Measurements from ENCODE around the gene PTPRS.

PTPRS gene

DNA sequence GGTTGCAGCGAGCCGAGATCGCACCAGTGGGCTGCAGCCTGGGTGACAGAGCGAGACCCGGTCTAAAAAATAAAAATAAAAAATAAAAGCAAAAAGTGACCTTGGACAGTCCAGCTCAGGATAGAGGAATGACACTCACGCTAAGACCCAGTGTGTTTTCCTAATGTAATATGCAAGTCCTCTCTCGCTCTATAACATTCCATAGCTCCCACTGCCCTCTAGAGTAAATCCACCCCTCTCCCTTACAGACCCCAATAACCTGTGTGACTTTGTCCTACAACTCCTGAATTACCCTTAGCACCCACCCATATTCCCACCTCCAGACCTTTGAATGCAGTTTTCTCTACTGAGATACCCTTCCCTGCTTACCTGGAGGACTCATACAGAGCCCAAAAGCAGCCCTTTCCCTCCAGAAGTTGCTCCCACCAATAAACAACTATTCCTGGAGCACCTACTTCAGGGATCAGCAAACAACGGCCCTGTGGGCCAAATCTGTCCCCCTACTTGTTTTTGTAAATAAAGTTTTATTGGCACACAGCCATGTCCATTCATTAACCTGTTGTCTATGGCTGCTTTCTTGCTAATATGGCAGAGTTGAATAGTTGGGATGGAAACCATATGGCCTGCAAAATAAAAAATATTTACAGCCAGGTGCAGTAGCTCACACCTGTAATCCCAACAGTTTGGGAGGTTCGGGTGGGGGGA is 39.8 kb upstream of the PTPRS start:
- no peaks in the 10 kb centered on the region for H3K9me3 ChIP-seq (ENCODE audit: control insufficient read depth, insufficient read depth, low read depth, low read length)
- POLR2A ChIA-PET = no interaction called here
- TF ChIP-seq ZNF157 (tag by site-specific recombination; IDR thresholded peaks at IDR 0.05) = no peak
- TF ChIP-seq KLF9 (tag by site-specific recombination; IDR thresholded peaks at IDR 0.05; ENCODE audit: low read depth) = no peak
- no peak for TF ChIP-seq ZNF211 (tag by site-specific recombination; IDR thresholded peaks at IDR 0.05; ENCODE audit: low read depth)
- TF ChIP-seq ZNF16 (tag by site-specific recombination; IDR thresholded peaks at IDR 0.05; ENCODE audit: low read depth) = peak; percentile 78; the same call in 1 of the 2 replicates
- no peak for TF ChIP-seq ZNF777 (tag by site-specific recombination; IDR thresholded peaks at IDR 0.05; ENCODE audit: borderline replicate concordance)
- TF ChIP-seq ZNF423 (tag by site-specific recombination; IDR thresholded peaks at IDR 0.05) = no peak
- CTCF ChIA-PET = interaction anchor here (0.5 to 0.7 kb wide), 3 partner anchors 12 to 1996 kb away, joined by 3 read pairs; no protein-coding TSS in a partner anchor
- H3K4me3 ChIP-seq (ENCODE audit: low read depth, low read length) = no peak overlapping the region
- H3K36me3 ChIP-seq (ENCODE audit: control insufficient read depth in 2 of 2, insufficient read depth in 1 of 2, low read length in 2 of 2) = no peaks in the 10 kb centered on the region
- H3K27ac ChIP-seq (ENCODE audit: extremely low read depth, low read depth, low read length) = no peak overlapping the region
- no peaks in the 10 kb centered on the region for H3K4me1 ChIP-seq (ENCODE audit: control insufficient read depth, insufficient read depth, low read length)

DNA sequence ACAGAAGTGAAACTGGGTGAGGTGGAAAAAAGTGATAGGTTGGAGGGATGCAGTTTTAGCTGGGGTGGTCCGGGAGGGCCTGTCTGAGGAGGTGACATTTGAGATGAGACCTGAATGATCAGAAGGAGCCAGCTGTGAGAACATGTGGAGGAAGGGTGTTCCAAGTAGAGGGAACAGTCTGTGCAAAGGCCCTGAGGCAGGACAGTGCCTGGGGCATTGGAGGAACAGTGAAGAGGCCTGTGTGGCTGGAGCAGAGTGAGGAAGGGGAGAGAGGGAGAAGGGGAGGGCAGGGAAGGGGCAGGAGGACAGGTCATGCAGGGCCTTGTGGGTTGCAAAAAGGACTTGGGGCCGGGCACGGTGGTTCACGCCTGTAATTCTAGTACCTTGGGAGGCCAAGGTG is 36.3 kb upstream of the PTPRS start:
- no peak overlapping the region for H3K27ac ChIP-seq (ENCODE audit: extremely low read depth, low read depth, low read length)
- ChIA-PET CTCF (interaction anchor here (0.6 to 2.0 kb wide), 11 partner anchors 10 to 330 kb away, joined by 3 to 9 read pairs (median 4); no protein-coding TSS in a partner anchor), POLR2A (interaction anchor here (0.6 kb wide), 1 partner anchor 19 kb away, joined by 3 read pairs; no protein-coding TSS in a partner anchor)
- H3K4me1 ChIP-seq (ENCODE audit: control insufficient read depth, insufficient read depth, low read length) = no peaks in the 10 kb centered on the region
- no peaks in the 10 kb centered on the region for H3K9me3 ChIP-seq (ENCODE audit: control insufficient read depth, insufficient read depth, low read depth, low read length)
- TF ChIP-seq IKZF3 (tag by site-specific recombination; IDR thresholded peaks at IDR 0.05) = no peak
- TF ChIP-seq ZNF623 (tag by site-specific recombination; IDR thresholded peaks at IDR 0.05) = peak; percentile 97
- TF ChIP-seq, protein P1, sequence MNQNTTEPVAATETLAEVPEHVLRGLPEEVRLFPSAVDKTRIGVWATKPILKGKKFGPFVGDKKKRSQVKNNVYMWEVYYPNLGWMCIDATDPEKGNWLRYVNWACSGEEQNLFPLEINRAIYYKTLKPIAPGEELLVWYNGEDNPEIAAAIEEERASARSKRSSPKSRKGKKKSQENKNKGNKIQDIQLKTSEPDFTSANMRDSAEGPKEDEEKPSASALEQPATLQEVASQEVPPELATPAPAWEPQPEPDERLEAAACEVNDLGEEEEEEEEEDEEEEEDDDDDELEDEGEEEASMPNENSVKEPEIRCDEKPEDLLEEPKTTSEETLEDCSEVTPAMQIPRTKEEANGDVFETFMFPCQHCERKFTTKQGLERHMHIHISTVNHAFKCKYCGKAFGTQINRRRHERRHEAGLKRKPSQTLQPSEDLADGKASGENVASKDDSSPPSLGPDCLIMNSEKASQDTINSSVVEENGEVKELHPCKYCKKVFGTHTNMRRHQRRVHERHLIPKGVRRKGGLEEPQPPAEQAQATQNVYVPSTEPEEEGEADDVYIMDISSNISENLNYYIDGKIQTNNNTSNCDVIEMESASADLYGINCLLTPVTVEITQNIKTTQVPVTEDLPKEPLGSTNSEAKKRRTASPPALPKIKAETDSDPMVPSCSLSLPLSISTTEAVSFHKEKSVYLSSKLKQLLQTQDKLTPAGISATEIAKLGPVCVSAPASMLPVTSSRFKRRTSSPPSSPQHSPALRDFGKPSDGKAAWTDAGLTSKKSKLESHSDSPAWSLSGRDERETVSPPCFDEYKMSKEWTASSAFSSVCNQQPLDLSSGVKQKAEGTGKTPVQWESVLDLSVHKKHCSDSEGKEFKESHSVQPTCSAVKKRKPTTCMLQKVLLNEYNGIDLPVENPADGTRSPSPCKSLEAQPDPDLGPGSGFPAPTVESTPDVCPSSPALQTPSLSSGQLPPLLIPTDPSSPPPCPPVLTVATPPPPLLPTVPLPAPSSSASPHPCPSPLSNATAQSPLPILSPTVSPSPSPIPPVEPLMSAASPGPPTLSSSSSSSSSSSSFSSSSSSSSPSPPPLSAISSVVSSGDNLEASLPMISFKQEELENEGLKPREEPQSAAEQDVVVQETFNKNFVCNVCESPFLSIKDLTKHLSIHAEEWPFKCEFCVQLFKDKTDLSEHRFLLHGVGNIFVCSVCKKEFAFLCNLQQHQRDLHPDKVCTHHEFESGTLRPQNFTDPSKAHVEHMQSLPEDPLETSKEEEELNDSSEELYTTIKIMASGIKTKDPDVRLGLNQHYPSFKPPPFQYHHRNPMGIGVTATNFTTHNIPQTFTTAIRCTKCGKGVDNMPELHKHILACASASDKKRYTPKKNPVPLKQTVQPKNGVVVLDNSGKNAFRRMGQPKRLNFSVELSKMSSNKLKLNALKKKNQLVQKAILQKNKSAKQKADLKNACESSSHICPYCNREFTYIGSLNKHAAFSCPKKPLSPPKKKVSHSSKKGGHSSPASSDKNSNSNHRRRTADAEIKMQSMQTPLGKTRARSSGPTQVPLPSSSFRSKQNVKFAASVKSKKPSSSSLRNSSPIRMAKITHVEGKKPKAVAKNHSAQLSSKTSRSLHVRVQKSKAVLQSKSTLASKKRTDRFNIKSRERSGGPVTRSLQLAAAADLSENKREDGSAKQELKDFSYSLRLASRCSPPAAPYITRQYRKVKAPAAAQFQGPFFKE (tag by site-specific recombination; IDR thresholded peaks at IDR 0.05; ENCODE audit: borderline replicate concordance) = no peak
- TF ChIP-seq ZNF626 (tag by site-specific recombination; IDR thresholded peaks at IDR 0.05) = no peak
- H3K4me3 ChIP-seq (ENCODE audit: low read depth, low read length) = no peak overlapping the region
- no peaks in the 10 kb centered on the region for H3K36me3 ChIP-seq (ENCODE audit: control insufficient read depth in 2 of 2, insufficient read depth in 1 of 2, low read length in 2 of 2)

DNA sequence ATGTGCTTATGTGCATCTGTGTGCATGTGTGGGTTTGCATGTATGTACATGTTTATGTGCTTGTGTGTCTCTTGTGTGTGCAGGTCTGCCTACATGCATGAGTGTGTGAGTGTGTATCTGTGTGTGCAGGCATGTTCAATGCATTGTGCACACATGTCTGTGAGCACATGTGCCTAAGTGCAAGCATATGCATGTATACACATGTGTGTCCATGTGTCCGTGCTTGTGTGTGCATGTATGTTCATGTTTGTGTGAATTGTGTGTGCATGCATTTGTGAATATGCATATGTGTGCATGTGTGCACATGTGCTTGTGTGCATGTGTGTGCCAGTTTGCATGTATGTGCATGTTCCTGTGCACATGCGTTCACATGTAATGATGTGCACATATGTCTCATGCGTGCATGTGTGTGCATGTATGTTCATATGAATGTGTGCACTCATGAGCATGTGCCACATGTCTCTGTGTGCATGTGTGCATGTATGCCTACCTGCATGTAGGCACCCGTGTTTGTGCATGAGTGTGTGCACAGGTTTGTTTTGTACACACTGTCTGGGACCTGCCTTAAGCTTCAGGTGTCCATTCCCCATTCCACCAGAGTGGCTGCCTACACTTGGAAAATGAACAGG is 32.1 kb upstream of the PTPRS start:
- H3K36me3 ChIP-seq (ENCODE audit: control insufficient read depth in 2 of 2, insufficient read depth in 1 of 2, low read length in 2 of 2) = no peaks in the 10 kb centered on the region
- TF ChIP-seq ZNF560 (tag by site-specific recombination; IDR thresholded peaks at IDR 0.05; ENCODE audit: borderline replicate concordance) (no peak), ZNF830 (tag by site-specific recombination; IDR thresholded peaks at IDR 0.05; ENCODE audit: low read depth) (no peak), SCRT1 (tag by site-specific recombination; IDR thresholded peaks at IDR 0.05; ENCODE audit: borderline replicate concordance) (no peak), GLIS2 (tag by site-specific recombination; IDR thresholded peaks at IDR 0.05) (no peak), KLF1 (tag by site-specific recombination; IDR thresholded peaks at IDR 0.05) (no peak)
- TF ChIP-seq, protein P2, sequence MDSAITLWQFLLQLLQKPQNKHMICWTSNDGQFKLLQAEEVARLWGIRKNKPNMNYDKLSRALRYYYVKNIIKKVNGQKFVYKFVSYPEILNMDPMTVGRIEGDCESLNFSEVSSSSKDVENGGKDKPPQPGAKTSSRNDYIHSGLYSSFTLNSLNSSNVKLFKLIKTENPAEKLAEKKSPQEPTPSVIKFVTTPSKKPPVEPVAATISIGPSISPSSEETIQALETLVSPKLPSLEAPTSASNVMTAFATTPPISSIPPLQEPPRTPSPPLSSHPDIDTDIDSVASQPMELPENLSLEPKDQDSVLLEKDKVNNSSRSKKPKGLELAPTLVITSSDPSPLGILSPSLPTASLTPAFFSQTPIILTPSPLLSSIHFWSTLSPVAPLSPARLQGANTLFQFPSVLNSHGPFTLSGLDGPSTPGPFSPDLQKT (IDR thresholded peaks at IDR 0.05; ENCODE audit: borderline replicate concordance, low read depth, low read length) = no peak
- TF ChIP-seq, protein P3, sequence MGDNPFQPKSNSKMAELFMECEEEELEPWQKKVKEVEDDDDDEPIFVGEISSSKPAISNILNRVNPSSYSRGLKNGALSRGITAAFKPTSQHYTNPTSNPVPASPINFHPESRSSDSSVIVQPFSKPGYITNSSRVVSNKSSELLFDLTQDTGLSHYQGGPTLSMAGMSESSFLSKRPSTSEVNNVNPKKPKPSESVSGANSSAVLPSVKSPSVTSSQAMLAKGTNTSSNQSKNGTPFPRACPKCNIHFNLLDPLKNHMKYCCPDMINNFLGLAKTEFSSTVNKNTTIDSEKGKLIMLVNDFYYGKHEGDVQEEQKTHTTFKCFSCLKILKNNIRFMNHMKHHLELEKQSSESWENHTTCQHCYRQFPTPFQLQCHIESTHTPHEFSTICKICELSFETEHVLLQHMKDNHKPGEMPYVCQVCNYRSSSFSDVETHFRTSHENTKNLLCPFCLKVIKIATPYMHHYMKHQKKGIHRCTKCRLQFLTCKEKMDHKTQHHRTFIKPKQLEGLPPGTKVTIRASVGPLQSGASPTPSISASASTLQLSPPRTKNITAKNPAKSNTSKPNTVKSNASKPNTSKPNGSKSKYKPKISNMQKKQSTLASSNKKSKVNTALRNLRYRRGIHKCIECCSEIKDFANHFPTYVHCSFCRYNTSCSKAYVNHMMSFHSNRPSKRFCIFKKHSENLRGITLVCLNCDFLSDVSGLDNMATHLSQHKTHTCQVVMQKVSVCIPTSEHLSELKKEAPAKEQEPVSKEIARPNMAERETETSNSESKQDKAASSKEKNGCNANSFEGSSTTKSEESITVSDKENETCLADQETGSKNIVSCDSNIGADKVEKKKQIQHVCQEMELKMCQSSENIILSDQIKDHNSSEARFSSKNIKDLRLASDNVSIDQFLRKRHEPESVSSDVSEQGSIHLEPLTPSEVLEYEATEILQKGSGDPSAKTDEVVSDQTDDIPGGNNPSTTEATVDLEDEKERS (tag by site-specific recombination; IDR thresholded peaks at IDR 0.05) = no peak
- TF ChIP-seq, protein P4, sequence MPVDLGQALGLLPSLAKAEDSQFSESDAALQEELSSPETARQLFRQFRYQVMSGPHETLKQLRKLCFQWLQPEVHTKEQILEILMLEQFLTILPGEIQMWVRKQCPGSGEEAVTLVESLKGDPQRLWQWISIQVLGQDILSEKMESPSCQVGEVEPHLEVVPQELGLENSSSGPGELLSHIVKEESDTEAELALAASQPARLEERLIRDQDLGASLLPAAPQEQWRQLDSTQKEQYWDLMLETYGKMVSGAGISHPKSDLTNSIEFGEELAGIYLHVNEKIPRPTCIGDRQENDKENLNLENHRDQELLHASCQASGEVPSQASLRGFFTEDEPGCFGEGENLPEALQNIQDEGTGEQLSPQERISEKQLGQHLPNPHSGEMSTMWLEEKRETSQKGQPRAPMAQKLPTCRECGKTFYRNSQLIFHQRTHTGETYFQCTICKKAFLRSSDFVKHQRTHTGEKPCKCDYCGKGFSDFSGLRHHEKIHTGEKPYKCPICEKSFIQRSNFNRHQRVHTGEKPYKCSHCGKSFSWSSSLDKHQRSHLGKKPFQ (tag by site-specific recombination; IDR thresholded peaks at IDR 0.05) = 0 out of 2 replicates have a peak, but pooled peaks have one; percentile 20
- no peaks in the 10 kb centered on the region for H3K9me3 ChIP-seq (ENCODE audit: control insufficient read depth, insufficient read depth, low read depth, low read length)
- no peak overlapping the region for H3K27ac ChIP-seq (ENCODE audit: extremely low read depth, low read depth, low read length)
- no peak overlapping the region for H3K4me3 ChIP-seq (ENCODE audit: low read depth, low read length)
- ChIA-PET POLR2A (no interaction called here), CTCF (interaction anchor here (0.5 kb wide), 1 partner anchor 168 kb away, joined by 6 read pairs; no protein-coding TSS in a partner anchor)
- H3K4me1 ChIP-seq (ENCODE audit: control insufficient read depth, insufficient read depth, low read length) = no peaks in the 10 kb centered on the region
